NK-92 treated with Interleukin-12 subunit alpha and Interleukin-12 subunit beta, amount 100 ng/mL, for 24 hours (cell line): ENCODE results near the gene NOS2.

ENCODE experiments used
- DNase-seq: peaks from one replicate; lab custom pipeline; 2025; lab: John Stamatoyannopoulos, UW

Gene NOS2

GRCh38 chr17:27721797-27722196 is 78.5 kb downstream of the NOS2 start:
- no peak for DNase-seq
